GM23338 (cell line): ENCODE results near the gene ZNF784.

Source experiments
- CTCF ChIP-seq, 2 experiments: fragments of 200-600 bp in 1 of 2; sonication (generic) in 1 of 2; conservative IDR thresholded peaks; 2 replicates each; pipeline versions ENCODE4 v1.5.1 to v1.6.1; 2016 to 2017; ENCODE audit warnings: antibody characterized with exemption in 2 of 2, low read depth in 2 of 2, mild to moderate bottlenecking in 2 of 2, moderate library complexity in 1 of 2
- ETS1 ChIP-seq: IDR thresholded peaks from 2 replicates; pipeline ENCODE4 v1.6.1; 2016; ENCODE audit warnings: antibody characterized with exemption
- EZH2 ChIP-seq: fragments of 200-600 bp; sonication (generic); IDR thresholded peaks from one replicate; pipeline ENCODE4 v1.8.0; 2017; ENCODE audit warnings: antibody characterized with exemption, mild to moderate bottlenecking, low read depth; ENCODE audit not compliant: unreplicated experiment
- EZH2phosphoT487 ChIP-seq: fragments of 200-600 bp; sonication (generic); IDR thresholded peaks from one replicate; pipeline ENCODE4 v1.8.1; 2018; ENCODE audit warnings: antibody characterized with exemption; ENCODE audit not compliant: unreplicated experiment
- POLR2AphosphoS5 ChIP-seq: IDR thresholded peaks from 2 replicates; pipeline ENCODE4 v1.6.1; 2016; ENCODE audit warnings: antibody characterized with exemption, low read depth
- REST ChIP-seq: IDR thresholded peaks from one replicate; pipeline ENCODE4 v1.6.1; 2018; ENCODE audit warnings: antibody characterized with exemption; ENCODE audit not compliant: unreplicated experiment
- STAT1 ChIP-seq: IDR thresholded peaks from one replicate; pipeline ENCODE4 v1.6.1; 2016; ENCODE audit warnings: antibody characterized with exemption; ENCODE audit not compliant: unreplicated experiment

GRCh38 chr19:55660404-55660803 is 36.0 kb upstream of the ZNF784 start:
- no peak for TF ChIP-seq CTCF (conservative IDR thresholded peaks at IDR 0.05; ENCODE audit: low read depth in 2 of 2)
- TF ChIP-seq POLR2AphosphoS5, result no peak
- TF ChIP-seq STAT1, result no peak
- TF ChIP-seq EZH2, result no peak
- TF ChIP-seq ETS1, result no peak
- TF ChIP-seq REST, result no peak
- no peak for TF ChIP-seq EZH2phosphoT487
